Testis (tissue), 3 donors: ENCODE data around the gene HTT. TPM values are rescaled to one million over a fixed set of nuclear protein-coding genes. Genes with fewer than 3 reads are reported as not detected.

Source experiments
- DNase-seq: peaks from one replicate; pipeline ENCODE4 v3.0.0-alpha.2; 2019
- H3K27ac ChIP-seq, 2 donors: fragments of 200-600 bp; sonication (generic); one replicate each; pipeline ENCODE4 v1.5.1; 2019
- H3K27me3 ChIP-seq: fragments of 200-600 bp; sonication (generic); one replicate; pipeline ENCODE4 v1.5.1; 2019
- H3K36me3 ChIP-seq: fragments of 200-600 bp; sonication (generic); one replicate; pipeline ENCODE4 v1.5.1; 2017; ENCODE audit warnings: low read depth; ENCODE audit errors: missing control alignments
- H3K4me1 ChIP-seq: fragments of 200-600 bp; sonication (generic); one replicate; pipeline ENCODE4 v1.5.1; 2019
- H3K4me3 ChIP-seq, 2 donors: fragments of 200-600 bp; sonication (generic); one replicate each; pipeline ENCODE4 v1.5.1; 2017 to 2019
- H3K9me3 ChIP-seq: fragments of 200-600 bp; sonication (generic); one replicate; pipeline ENCODE4 v1.5.1; 2017
- CTCF ChIP-seq, 3 experiments: fragments of 450-650 bp in 2 of 3; fragments of 200-600 bp in 1 of 3; sonication (generic) in 1 of 3; IDR thresholded peaks; one replicate each; pipeline ENCODE4 v1.5.1; 2016 to 2019; ENCODE audit warnings: antibody characterized with exemption in 3 of 3, mild to moderate bottlenecking in 2 of 3, moderate library complexity in 1 of 3
- POLR2A ChIP-seq: fragments of 450-650 bp; IDR thresholded peaks from one replicate; pipeline ENCODE4 v1.6.1; 2017; ENCODE audit warnings: antibody characterized with exemption, mild to moderate bottlenecking, moderate library complexity
- WGBS, 2 donors: methylation state at CpG; one replicate each; pipeline ENCODE4 v1.1.5; 2018; 5-methylcytosine and 5-hydroxymethylcytosine counted together
- intact Hi-C: fragments of 100-400 bp; cut with DNase I; formaldehyde crosslinking; loops from one replicate; pipeline ENCODE4 v1.15.1; 2023; ENCODE audit warnings: low total_unique reads
- polyA plus RNA-seq: library from polyadenylated mRNA; stranded (reverse); fragments of 350-450 nt; fragmentation: Illumina TruSeq; extraction: RNeasy Lipid Tissue Mini Kit (QIAGEN cat#74804); gene quantifications from one replicate; pipeline ENCODE4 v1.2.3, GENCODE V29; 2014; ENCODE audit warnings: low read depth, low replicate concordance; ENCODE audit not compliant: insufficient read depth
- total RNA-seq, 2 donors: library from RNA; depleted of rRNA; stranded (reverse); fragments of >200 nt; gene quantifications; one replicate each; pipeline ENCODE4 v1.2.3, GENCODE V29; 2016

Gene HTT
- total and polyA plus RNA-seq, 3 donors from 2014 or later, result 45.2 to 168 (median 146) TPM

GRCh38 chr4:3108211-3108610 lies 33.7 kb downstream of the HTT start:
- TF ChIP-seq CTCF (IDR thresholded peaks at IDR 0.05), result no peak
- TF ChIP-seq POLR2A, result no peak
- H3K4me3 ChIP-seq, result no peak overlapping the region
- no peaks in the 10 kb centered on the region for H3K27me3 ChIP-seq
- peaks cover 8% of the 10 kb centered on the region for H3K4me1 ChIP-seq
- no peaks in the 10 kb centered on the region for H3K9me3 ChIP-seq
- intact Hi-C loops, result no loop called here
- H3K36me3 ChIP-seq, result no peaks in the 10 kb centered on the region
- no peak overlapping the region for H3K27ac ChIP-seq
- DNase-seq, result no peak
- 83 to 95% methylated on average over 3 of the region's 3 CpGs for WGBS, 2 donors

GRCh38 chr4:3111461-3111860 lies 37.0 kb downstream of the HTT start:
- Histone ChIP-seq H3K9me3 (no peaks in the 10 kb centered on the region), H3K27ac (no peak overlapping the region), H3K4me1 (peaks cover 23% of the 10 kb centered on the region), H3K27me3 (no peaks in the 10 kb centered on the region), H3K4me3 (no peak overlapping the region), H3K36me3 (no peaks in the 10 kb centered on the region)
- intact Hi-C loops, result no loop called here
- no peak for DNase-seq
- TF ChIP-seq CTCF (IDR thresholded peaks at IDR 0.05) (no peak), POLR2A (no peak)
- 82% methylated on average over 5 of the region's 5 CpGs for WGBS, 2 donors

GRCh38 chr4:3112201-3112600 lies 37.7 kb downstream of the HTT start:
- H3K27me3 ChIP-seq, result no peaks in the 10 kb centered on the region
- intact Hi-C loops, result no loop called here
- TF ChIP-seq CTCF (IDR thresholded peaks at IDR 0.05), result no peak
- TF ChIP-seq POLR2A, result no peak

GRCh38 chr4:3112609-3113469 lies 38.4 kb downstream of the HTT start:
- Histone ChIP-seq H3K36me3 (no peaks in the 10 kb centered on the region), H3K4me3 (no peak overlapping the region), H3K9me3 (no peaks in the 10 kb centered on the region), H3K27ac (peak overlapping the region in 1 of 2 donors; percentile 36), H3K27me3 (no peaks in the 10 kb centered on the region), H3K4me1 (peaks cover 28% of the 10 kb centered on the region)
- intact Hi-C loops, result no loop called here
- TF ChIP-seq POLR2A (no peak), CTCF (IDR thresholded peaks at IDR 0.05) (no peak)
- DNase-seq, result no peak
- WGBS, 2 donors, result 58 to 67% methylated on average over 5 of the region's 5 CpGs

More at GRCh38 chr4:3112201-3112600, 37.7 kb downstream of the HTT start:
- Histone ChIP-seq H3K36me3 (no peaks in the 10 kb centered on the region), H3K9me3 (no peaks in the 10 kb centered on the region), H3K4me3 (no peak overlapping the region), H3K4me1 (peaks cover 28% of the 10 kb centered on the region), H3K27ac (peak overlapping the region in 1 of 2 donors; percentile 36)
- no peak for DNase-seq
- WGBS, 2 donors, result 55 to 70% methylated on average over 4 of the region's 4 CpGs

GRCh38 chr4:3114377-3114776 lies 39.9 kb downstream of the HTT start:
- H3K27ac ChIP-seq, result no peak overlapping the region
- intact Hi-C loops, result no loop called here
- H3K9me3 ChIP-seq, result no peaks in the 10 kb centered on the region
- no peak for DNase-seq
- H3K27me3 ChIP-seq, result no peaks in the 10 kb centered on the region
- WGBS, 2 donors, result 95% methylated on average over 6 of the region's 6 CpGs
- peaks cover 28% of the 10 kb centered on the region for H3K4me1 ChIP-seq
- no peak overlapping the region for H3K4me3 ChIP-seq
- no peaks in the 10 kb centered on the region for H3K36me3 ChIP-seq
- no peak for TF ChIP-seq POLR2A
- TF ChIP-seq CTCF (IDR thresholded peaks at IDR 0.05), result no peak
